Nucleus accumbens (tissue), 56 donors: ENCODE data around the gene STAT5A.
"Not testable (repeated sequence)": the region's sequence is repeated elsewhere in the genome, so short reads cannot be mapped to it uniquely, and the experiment has no call there.

Experiments used
- DNase-seq, 56 donors: peaks; one replicate each; lab custom pipeline; 2025; lab: John Stamatoyannopoulos, UW

STAT5A gene

GRCh38 chr17:42287977-42288802, at the start of gene STAT5A:
Gene STAT5A, plus strand, starts transcription at chr17:42288498. Its CDS starts 914 bp downstream, at chr17:42289412.
- DNase-seq = peak in 48 of 56 donors; percentile 6 to 81 (median 54)

GRCh38 chr17:42239576-42239975, 48.7 kb upstream of the STAT5A start:
- DNase-seq = not testable (repeated sequence)

DNA sequence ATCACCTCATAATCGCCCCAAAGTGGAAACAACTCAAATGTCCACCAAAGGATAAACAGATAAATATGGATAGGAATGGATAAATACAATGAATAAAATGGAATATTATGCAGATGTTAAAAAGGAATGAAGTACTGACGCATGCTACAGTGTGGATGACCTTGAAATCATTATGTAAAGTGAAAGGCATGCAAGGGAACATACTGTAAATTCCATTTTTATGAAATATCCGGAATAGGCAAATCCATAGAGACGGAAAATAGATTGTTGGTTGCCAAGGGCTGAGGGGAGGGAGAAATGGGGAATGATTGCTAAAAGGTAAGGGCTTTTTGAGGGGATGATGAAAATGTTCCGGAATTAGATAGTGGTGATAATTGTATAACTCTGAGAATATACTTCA, 48.1 kb upstream of the STAT5A start:
- no peak for DNase-seq

DNA sequence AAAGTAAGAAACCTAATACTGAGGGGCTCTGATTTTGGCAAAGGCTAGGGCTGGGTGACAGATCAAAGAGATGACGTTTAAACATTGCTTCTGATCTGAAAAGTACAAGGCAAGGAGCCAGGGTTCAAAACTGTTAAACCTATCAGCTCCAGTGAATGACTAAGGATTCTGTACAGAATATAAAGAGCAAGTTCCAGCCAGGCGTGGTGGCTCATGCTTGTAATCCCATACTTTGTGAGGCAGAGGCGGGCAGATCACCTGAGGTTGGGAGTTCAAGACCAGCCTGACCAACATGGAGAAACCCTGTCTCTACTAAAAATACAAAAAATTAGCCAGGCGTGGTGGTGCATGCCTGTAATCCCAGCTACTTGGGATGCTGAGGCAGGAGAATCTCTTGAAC, 47.4 kb upstream of the STAT5A start:
- not testable (repeated sequence) for DNase-seq

DNA sequence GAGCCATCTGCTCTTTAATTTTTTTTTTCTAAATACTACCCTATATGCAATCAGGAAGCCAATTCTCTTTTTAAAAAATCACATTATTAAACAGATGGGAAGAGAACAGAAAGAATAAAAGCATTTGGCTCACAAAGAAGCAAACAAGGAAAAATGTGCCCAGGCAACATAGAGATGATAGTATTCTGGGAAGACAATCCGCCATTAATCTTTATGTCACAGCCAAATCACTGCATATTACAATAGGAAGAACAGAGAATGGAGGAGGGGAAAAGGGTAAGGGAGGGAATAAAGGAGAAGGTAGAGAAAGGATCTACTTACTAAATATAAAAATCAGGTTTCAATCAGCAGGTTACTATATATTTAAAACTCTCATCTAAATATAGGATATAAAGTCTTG, 46.4 kb upstream of the STAT5A start:
- DNase-seq = no peak

GRCh38 chr17:42243493-42243982, 44.8 kb upstream of the STAT5A start:
- no peak for DNase-seq

- DNase-seq = not testable (repeated sequence)
Measured at GRCh38 chr17:42244116-42244515, 44.2 kb upstream of the STAT5A start.

DNA sequence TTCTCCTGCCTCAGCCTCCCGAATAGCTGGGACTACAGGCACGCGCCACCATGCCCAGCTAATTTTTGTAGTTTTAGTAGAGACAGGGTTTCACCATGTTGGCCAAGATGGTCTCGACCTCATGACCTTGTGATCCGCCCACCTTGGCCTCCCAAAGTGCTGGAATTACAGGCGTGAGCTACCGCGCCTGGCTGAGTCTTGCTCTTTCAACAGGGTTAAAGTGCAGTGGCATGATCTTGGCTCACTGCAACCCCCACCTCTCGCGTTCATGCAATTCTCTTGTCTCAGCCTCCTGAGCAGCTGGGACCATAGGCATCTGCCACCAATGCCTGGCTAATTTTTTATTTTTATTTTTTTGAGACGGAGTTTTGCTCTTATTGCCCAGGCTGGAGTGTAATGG, 43.1 kb upstream of the STAT5A start:
- DNase-seq = not testable (repeated sequence)

DNA sequence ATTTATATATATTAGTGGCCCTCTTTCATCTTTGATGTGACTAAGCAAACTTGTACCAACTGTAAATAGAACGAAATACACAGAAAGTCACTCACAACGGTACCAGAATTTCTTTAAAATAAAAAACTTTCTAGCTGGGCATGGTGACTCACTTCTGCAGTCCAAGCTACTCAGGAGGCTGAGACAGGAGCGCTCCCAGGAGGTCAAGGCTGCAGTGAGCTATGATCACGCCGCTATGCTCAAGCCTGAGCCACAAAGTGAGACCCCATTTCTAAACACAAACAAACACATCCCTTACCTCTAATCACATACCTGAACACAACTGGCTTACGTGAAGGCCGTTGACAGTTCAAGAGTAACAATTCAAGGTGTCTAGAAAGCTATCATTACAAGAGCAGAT, 41.8 kb upstream of the STAT5A start:
- no peak for DNase-seq

DNA sequence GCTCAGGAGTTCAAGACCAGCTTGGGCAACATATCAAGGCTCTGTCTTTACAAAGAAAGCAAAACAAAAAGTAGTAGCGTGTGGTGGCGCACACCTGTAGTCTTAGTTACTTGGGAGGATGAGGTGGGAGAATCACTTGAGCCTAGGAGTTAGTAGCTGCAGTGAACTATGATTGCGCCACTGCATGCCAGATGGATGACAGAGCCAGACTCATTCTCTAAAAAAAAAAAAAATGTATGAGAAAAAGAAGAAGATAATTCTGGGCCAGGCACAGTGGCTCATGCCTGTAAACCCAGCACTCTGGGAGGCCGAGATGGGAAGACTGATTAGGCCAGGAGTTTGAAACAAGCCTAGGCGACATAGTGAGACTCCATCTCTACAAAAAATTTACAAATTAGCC, 40.6 kb upstream of the STAT5A start:
- no peak for DNase-seq

DNA sequence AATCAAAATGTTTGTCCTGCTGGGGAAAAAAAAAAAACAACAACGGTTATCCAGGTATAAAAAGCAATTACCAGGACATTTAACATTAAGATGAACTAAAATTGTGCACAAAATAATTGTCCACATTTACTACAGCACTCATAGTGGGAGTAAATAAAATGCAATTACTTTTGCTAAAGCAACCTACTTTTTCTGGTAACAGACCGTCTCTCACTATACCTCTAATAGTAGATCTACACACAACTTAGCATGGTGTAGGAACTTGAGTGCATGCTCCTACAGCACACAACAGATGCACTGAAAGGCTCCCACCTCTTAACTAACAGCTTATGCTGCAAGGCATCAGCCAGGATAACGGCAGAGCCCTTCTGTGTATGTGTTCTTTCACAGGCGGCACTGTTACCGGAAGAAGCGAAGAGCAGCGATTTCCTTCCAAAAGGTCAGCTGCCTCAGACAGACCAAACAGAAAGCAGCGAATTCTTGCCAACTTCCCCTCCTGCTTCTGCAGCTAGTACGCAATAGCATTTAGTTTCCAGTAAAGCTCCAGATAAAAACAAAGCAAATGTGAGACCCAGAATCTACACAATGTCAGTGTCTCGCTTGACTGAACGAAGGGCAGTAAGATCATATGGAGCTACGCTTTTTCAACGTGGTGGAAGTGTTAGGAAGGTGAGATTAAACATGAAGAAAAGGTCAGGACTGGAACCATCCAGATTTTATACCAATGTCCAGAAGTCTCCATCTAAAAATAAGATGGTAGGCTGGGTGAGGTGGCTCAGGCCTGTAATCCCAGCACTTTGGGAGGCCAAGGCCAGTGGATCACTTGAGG, 39.7 kb upstream of the STAT5A start:
- peak in 54 of 56 donors; percentile 8 to 89 (median 73) for DNase-seq

DNA sequence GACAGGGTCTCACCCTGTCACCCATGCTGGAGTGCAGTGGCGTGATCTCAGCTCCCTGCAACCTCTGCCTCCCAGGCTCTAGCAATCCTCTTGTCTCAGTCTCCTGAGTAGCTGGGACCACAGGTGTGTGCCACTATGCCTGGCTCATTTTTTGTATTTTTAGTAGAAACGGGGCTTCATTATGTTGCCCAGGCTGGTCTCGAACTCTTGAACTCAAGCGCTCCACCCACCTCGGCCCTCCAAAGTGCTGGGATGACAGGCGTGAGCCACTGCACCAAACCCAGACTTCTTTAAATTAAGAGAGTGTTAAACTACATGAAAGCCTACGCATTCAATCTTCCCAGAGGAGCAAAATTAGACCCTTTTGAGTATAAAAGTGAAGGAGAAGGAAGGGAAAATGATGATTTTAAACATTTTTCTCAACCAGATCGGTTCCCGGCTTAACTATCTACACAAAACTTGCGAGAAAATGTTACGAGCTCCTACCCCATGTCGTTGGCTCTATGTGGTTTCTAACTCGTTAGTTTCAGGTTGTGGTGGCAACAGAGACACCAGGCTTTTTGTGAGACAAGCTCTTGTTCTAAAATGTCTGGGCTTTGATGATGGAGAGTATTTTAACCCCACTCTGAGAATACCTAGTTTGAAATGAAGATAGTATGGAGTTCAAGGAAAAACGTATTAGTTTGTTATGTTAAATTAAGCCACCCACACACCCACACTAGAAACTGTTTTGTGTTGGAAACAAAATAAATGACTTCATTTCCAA, 38.4 kb upstream of the STAT5A start:
- DNase-seq = no peak

DNA sequence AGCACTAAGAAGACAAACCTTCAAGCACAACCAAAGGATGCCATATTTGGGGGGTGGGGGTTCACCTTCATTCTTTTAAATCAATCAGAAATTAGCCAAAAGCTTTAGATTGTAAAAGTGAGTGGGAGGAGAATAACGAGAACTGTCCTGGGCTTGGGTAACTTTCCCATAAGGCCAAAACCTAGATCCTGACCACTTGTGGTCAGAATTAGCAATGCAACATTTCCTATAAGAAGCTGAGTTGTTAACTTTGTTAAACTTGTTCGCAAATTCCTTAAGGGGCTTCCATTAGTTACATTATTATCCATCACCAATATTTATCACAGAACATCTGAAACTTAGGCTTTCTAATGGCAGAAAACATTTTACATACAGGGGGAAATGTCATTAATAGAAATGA, 37.2 kb upstream of the STAT5A start:
- DNase-seq = no peak

- no peak for DNase-seq
Measured at GRCh38 chr17:42252597-42253550, 35.4 kb upstream of the STAT5A start.

DNA sequence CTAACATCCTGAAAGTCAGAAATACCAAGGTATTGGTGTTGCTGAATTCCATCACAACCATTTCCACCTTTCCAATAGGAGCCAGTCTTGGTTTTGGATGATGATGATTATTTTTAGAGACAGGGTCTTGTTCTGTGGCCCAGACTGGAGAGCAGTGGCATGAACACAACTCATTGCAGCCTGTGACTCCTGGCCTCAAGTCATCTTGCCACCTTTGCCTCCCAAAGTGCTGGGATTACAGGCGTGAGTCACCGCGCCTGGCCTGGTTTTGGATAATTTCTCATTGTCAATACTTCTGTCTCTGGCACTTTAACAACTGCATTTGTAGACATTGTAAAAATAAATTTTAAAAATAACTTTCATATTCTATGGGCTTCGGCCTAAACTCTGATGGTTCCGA, 34.7 kb upstream of the STAT5A start:
- no peak for DNase-seq

- no peak for DNase-seq
Measured at GRCh38 chr17:42255445-42255844, 32.9 kb upstream of the STAT5A start.

DNA sequence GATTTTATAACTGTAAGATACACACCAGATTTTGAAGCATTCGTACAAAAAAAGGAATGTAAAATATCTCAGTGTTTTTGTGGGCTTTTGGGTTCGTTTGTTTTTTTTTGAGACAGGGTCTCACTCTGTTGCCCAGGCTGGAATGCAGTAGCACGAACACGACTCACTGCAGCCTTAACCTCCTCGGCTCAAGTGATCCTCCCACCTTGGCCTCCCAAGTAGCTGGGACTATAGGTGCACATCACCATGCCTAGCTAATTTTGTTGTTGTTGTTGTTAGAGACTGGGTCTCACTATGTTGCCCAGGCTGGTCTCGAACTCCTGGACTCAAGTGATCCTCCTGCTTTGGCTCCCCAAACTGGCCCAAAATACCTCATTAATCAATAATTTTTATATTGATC, 28.0 kb upstream of the STAT5A start:
- DNase-seq = no peak

GRCh38 chr17:42264366-42264765, 23.9 kb upstream of the STAT5A start:
- DNase-seq = not testable (repeated sequence)

- DNase-seq = no peak
Measured at GRCh38 chr17:42266462-42266861, 21.8 kb upstream of the STAT5A start.
